ENCODE measurements around the gene PITPNM3.

PITPNM3 gene

GRCh38 chr17:6468051-6468790, 88.1 kb downstream of the PITPNM3 start:
- no peak for DNase-seq (ENCODE audit: low read depth)
- H3K4me3 ChIP-seq (ENCODE audit: low read depth, low read length) = no peak overlapping the region
- no peak for TF ChIP-seq CTCF (IDR thresholded peaks at IDR 0.05; ENCODE audit: low read depth, low read length, missing control alignments)
- in situ Hi-C loops (cut with HindIII; ENCODE audit: low sequenced_read_pairs) = no loop called here

DNA sequence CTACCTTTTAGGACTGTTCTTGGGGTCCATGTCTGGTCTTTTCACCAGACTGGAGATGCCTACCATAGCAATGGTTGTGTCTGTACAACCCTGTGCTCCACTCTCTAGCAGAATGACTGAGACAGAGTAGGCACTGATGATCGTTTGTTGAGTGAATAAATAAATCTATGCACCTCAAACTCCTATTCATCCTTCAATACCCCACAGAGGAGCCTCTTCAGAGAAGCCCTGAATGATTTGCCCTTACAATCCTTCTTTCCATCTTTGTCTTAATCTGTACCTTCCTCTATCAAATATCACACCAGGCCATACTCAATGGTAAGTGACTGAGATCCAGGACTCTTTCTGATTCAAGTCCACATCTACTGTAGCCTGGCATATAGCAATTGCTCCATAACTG, 88.8 kb downstream of the PITPNM3 start:
- no peak for DNase-seq (ENCODE audit: low read depth)
- in situ Hi-C loops (cut with HindIII; ENCODE audit: low sequenced_read_pairs) = no loop called here
- no peak overlapping the region for H3K4me3 ChIP-seq (ENCODE audit: low read depth, low read length)
- TF ChIP-seq CTCF (IDR thresholded peaks at IDR 0.05; ENCODE audit: low read depth, low read length, missing control alignments) = no peak

DNA sequence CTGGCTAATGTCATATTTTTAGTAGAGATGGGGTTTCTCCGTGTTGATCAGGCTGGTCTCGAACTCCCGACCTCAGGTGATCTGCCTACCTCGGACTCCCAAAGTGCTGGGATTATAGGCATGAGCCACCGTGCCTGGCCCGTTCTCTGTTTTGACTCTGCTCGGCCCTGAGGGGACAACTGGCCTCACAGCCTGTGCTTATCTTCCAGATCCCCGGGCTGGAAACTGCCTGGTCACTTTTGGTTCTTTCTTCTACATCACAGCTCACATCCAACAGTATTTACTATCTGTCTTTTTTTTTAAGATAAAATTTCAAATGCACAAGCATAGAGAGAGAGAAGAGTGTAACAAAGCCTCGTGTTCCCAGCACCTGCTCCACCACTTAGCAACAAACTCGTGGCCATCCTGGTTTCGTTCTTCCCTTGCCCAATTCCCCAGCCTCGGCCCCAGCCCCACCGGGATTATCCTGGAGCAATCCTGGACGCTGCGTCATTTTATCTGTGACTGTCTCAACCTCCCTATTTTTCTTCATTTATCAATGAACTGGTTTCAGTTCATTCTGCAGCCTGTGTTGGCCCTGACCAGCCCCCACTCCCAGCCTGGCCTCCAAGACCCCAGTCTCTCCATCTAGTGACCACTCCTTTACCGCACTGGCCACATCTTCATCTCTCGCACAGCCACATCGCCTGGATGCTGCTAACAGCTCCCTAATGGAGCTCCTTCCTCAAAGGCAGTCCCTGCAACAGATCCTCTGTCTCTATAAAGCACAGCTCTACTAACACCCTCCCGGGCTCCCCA, 91.0 kb downstream of the PITPNM3 start:
- in situ Hi-C loops (cut with HindIII; ENCODE audit: low sequenced_read_pairs) = no loop called here
- H3K4me3 ChIP-seq (ENCODE audit: low read depth, low read length) = no peak overlapping the region
- TF ChIP-seq CTCF (IDR thresholded peaks at IDR 0.05; ENCODE audit: low read depth, low read length, missing control alignments) = no peak
- DNase-seq (ENCODE audit: low read depth) = no peak

- no peak for TF ChIP-seq CTCF (IDR thresholded peaks at IDR 0.05; ENCODE audit: low read depth, low read length, missing control alignments)
- in situ Hi-C loops (cut with HindIII; ENCODE audit: low sequenced_read_pairs) = no loop called here
- no peak overlapping the region for H3K4me3 ChIP-seq (ENCODE audit: low read depth, low read length)
- DNase-seq (ENCODE audit: low read depth) = no peak
Measured at GRCh38 chr17:6464446-6465041, 91.8 kb downstream of the PITPNM3 start.

DNA sequence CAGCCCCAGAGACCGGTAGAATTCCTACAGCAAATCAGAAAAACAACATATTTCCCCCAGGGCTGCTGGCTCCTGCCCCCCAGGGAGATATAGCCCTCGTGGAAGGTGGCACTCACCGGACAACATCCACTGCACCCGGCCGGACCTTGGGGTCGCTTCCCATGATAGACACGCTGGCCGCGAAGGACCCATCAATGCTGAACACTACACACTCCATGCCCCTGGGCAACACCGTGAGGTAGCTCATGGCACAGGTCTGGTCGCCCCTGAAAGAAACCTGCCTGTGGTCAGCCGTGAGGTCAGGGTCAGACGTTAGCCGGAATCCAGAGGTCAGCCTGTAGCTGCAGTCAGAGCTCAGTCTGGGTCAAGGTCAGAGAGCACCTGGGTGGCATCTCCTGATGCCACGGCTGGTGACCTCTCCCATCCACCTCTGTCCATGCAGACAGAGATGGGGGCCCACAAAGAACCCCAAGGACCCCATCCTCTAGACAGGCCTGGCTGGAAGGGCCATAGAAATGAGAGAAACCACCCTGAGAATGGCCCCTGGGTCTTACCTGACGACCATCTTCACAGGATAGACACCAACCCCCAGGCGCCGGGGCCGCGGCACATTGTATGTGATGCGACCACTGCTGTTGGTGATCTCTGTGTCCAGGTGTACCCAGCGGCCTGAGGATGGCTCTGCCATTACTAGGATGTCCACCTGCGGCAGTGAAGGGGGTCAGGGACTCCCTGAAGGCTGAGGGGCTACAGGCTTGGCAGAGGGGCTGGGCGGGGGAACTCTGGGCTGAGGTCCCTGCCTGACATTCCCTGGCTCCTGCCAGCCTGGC, 92.5 kb downstream of the PITPNM3 start:
- no peak for DNase-seq (ENCODE audit: low read depth)
- in situ Hi-C loops (cut with HindIII; ENCODE audit: low sequenced_read_pairs) = no loop called here
- H3K4me3 ChIP-seq (ENCODE audit: low read depth, low read length) = no peak overlapping the region
- TF ChIP-seq CTCF (IDR thresholded peaks at IDR 0.05; ENCODE audit: low read depth, low read length, missing control alignments) = no peak

DNA sequence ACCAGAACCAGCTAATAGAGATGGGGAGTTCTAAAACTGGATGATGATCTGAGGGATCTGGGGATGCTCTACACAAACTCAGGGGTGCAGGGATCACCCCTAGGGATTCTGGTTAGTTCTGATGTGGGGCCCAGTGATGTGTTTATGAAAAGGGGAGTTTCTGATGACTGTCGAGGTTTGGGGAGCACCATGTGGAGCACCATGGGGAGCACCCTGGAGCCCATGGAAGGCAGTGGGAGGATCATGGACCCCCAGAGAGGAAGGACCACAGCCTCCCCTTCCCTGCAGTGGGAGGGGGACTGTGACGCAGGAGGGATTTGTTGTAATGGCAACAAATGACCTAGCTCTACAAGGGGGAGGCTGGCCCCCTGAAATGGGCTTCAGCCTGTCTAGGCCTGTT, 93.7 kb downstream of the PITPNM3 start:
- no peak for TF ChIP-seq CTCF (IDR thresholded peaks at IDR 0.05; ENCODE audit: low read depth, low read length, missing control alignments)
- H3K4me3 ChIP-seq (ENCODE audit: low read depth, low read length) = no peak overlapping the region
- no peak for DNase-seq (ENCODE audit: low read depth)
- in situ Hi-C loops (cut with HindIII; ENCODE audit: low sequenced_read_pairs) = no loop called here
